GM19035 (cell line): ENCODE data around the gene LMLN.
"Not testable (repeated sequence)": the region's sequence is repeated elsewhere in the genome, so short reads cannot be mapped to it uniquely, and the experiment has no call there.

Source experiments
- ATAC-seq: cut with Tn5 transposase; IDR thresholded peaks from one replicate; pipeline ENCODE4 v1.9.1; 2021; ENCODE audit not compliant: unreplicated experiment

LMLN gene, protein sequence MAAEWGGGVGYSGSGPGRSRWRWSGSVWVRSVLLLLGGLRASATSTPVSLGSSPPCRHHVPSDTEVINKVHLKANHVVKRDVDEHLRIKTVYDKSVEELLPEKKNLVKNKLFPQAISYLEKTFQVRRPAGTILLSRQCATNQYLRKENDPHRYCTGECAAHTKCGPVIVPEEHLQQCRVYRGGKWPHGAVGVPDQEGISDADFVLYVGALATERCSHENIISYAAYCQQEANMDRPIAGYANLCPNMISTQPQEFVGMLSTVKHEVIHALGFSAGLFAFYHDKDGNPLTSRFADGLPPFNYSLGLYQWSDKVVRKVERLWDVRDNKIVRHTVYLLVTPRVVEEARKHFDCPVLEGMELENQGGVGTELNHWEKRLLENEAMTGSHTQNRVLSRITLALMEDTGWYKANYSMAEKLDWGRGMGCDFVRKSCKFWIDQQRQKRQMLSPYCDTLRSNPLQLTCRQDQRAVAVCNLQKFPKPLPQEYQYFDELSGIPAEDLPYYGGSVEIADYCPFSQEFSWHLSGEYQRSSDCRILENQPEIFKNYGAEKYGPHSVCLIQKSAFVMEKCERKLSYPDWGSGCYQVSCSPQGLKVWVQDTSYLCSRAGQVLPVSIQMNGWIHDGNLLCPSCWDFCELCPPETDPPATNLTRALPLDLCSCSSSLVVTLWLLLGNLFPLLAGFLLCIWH

DNA sequence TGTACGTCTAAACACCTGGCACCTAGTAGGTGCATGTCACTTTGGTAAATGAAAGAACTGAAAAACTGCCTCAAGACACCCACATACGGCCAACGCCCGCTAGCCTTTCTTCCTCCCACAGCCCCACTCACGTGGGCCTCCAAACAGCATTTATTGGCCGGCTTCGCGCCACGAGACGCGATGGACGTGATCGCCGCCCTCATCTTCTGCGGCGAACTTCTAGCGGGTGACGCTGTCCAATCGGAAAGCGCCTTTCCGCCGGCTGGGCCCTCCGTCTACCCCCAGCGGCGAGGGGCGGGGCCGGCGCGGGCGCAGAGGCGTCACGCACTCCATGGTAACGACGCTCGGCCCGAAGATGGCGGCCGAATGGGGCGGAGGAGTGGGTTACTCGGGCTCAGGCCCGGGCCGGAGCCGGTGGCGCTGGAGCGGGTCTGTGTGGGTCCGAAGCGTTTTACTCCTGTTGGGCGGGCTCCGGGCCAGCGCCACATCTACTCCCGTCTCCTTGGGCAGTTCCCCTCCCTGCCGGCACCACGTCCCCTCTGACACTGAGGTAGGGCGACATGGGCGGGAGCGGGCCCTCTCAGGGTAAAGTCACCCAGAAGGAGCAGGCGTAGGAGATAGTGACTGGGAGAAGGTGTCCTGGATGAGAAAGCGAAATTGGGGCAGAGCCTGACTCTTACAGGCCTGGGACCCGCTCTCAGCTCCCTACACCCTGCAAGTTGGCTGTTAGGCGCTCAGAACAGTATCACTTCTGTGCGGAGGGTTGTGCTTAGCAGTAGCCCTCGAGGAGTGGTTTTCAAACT lies at the start of gene LMLN:
Gene LMLN, plus strand, starts transcription at position 327 of the 803 bp plus-strand sequence. Its CDS starts 29 bp downstream, at position 356.
- peak; percentile 95 for ATAC-seq

DNA sequence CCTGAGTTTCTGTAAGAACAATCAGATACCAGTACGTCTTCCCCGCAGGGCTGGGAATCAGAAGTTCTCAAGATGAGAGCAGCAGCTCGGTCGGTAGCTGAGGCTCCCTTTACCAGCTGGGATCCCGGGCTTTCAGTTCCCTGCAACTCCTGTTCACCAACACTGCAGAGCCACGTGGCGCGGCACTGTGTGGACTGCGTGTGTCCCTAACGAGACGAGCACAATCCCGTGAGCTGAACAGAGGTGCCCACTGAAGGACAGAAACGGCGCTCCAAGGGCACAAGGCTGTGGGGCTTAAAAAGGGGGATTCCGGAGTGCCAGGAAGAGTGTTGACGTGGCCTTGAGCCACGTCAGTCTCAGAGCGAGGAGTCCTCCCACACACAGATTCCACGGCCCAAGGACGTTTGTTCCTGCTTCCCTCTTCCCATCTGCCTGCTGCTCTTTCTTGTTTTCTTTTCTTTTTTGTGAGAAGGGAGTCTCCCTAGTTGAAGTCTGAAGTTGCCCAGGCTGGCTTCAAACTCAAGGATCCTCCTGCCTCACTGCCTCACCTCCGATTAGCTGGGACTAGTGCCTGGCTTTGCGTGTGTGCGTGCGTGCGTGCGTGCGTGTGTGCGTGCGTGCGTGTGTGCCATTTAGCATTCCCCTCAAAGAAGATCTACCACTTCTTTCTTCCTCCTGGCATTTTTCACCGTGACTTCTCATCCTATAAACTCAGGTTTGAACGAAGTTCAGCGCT lies 47.1 kb upstream of the LMLN start:
- ATAC-seq: no peak

DNA sequence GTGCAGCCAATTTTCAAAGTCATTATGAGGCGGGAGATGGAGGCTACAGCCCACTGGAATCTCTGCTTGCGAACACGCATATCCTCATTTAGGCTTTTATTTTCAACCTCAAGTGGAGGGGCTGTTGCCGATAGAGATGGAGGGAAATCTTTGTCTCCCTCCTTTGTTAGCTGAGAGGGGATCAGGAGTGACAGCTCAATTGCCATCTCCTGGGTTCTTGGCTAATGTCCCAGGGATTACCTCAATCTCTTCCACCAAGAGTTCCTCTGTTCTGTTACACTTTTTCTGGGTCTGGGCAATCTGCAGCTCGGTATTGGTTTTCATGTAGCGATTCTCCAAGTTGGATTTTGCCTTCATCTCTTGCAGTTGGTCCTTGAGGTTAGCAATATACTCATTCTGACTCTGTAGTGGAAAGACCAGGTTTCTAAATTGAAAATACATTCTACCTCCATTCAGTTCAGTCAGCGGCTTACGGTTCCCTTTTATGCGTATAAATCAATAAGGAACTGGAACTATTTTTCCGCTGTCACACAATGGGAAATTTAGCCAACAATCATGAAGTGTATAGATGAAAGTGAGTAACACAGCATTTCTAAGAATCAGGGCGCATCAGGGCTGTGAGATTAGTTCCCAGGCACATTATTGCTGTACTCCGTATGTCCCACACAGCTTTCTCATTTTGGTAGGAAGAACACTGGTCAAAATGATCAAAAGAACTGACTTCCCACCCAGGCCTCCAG lies 46.2 kb upstream of the LMLN start:
- no peak for ATAC-seq

DNA sequence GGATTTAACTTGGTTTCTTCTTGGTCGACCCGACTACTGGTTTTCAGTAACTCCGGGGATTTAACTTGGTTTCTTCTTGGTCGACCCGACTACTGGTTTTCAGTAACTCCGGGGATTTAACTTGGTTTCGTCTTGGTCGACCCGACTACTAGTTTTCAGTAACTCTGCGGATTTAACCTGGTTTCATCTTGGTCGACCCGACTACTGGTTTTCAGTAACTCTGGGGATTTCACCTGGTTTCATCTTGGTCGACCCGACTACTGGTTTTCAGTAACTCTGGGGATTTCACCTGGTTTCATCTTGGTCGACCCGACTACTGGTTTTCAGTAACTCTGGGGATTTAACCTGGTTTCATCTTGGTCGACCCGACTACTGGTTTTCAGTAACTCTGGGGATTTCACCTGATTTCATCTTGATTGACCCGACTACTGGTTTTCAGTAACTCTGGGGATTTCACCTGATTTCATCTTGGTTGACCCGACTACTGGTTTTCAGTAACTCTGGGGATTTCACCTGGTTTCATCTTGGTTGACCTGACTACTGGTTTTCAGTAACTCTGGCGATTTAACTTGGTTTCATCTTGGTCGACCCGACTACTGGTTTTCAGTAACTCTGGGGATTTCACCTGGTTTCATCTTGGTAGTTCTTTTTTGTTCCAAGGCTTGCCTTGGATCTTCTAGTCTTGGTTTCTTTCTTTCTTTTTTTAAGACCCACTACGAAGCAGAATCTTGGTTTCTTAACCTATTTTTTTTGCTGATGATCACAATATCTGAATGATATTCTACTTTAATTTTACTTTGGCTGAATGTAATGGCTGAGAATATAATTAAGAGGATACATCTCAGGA lies 38.4 kb upstream of the LMLN start:
- ATAC-seq: not testable (repeated sequence)

DNA sequence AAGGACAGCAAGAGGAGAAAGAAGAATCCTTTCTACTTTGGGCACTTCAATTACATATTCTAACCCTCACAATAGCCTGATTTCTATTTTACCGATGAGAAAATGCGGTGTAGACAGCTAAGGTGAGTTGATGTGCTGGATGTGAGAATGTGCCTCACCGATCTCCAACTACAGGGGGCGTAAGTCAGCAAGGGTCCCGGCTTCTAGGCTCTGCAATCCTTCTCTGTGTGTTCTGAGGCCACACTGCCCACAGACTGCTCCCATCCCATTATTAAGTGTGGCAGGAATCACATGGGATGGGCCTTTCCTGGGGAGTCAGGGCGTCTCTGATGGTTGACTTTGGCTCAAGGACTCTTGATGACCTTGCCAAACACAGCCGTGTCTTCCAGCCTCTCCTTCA lies 33.6 kb upstream of the LMLN start:
- no peak for ATAC-seq

DNA sequence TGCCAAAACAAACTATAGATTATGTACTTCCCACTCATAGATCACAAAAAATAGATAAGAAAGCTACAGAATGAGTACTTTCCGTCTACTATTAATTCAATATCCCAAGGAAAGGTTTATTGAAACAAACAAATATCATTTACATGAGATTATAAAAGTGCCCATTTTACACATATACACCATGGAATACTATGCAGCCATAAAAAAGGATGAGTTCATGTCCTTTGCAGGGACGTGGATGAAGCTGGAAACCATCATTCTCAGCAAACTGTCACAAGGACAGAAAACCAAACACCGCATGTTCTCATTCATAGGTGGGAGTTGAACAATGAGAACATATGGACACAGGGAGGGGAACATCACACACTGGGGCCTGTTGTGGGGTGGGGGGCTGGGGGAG lies 32.4 kb upstream of the LMLN start:
- not testable (repeated sequence) for ATAC-seq

DNA sequence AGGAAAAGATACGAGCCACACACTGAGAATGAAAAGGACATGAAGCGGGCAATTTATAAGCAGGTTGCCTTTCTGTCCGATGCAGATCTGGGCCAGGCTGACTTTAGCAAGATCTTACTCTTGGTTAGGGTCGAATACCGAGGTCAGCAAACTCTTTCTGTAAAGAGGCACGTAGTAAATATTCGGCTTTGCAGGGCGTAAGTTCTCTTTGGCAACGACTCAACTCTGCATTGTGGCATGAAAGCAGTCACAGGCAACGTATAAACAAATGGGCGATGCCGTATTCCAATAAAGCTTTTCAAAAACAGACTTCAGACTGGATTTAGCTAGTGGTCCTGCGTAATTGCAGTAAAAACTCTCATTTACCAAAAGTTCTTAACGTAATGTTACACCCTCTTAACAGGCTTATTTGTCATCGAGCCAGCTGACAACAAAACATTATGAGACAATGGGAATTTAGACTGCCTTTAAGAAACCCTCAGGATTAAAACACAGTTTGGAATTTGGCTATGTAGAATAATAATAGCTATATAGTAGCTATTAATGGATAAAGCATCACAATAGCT lies 23.1 kb upstream of the LMLN start:
- no peak for ATAC-seq

DNA sequence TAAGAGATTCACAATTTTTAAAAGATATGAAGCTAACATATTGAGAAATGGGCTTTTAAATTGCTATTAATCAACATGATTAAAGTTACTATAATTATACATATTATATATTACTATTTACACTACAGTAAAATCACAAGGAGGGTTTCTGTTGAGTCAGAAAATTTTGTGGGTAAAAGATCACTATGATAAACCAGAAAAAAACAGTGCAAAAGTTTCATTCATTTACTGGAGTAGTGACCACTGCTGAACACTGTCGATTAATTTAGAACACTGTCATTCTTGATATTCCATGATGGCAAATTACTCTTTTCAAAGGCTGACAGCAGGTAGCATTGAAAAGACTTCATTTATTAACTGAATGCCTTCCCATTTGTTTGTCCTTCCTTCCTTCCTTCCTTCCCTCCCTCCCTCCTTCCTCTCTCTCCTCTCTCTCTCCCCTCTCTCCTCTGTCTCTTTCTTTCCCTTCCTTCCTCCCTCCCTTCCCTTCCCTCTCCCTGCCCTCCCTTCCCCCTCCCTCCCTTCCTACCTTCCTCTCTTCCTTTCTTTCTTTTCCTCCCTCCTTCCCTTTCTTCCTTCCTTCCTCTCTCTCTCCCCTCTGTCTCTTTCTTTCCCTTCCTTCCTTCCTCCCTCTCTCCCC lies 19.2 kb upstream of the LMLN start:
- no peak for ATAC-seq

DNA sequence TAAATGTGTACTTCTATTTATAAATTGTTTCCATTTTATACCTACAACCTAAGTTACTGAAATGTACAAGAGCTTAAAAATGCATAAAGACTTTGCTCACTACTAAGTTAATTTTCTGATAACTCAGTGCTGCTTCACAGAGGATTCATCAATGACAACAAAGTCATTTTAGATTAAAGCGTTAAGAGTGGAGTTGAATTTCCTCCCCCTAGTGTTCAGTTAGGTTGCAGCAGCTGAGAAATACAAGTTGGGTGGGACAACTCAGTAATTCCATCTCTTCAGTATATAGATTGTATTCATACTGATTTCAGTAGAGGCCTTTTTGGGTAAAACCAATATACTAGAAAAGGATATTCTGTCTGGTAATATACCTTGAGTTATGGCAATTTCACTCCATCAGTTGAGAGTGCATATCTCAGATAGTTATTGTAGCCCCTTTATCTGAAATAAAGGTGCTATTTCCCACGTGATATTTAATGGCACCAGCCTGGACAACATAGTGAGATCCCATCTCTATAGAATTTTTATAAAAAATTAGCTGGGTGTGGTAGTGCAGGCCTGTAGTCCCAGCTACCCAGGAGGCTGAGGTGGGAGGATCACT lies 17.0 kb upstream of the LMLN start:
- no peak for ATAC-seq

DNA sequence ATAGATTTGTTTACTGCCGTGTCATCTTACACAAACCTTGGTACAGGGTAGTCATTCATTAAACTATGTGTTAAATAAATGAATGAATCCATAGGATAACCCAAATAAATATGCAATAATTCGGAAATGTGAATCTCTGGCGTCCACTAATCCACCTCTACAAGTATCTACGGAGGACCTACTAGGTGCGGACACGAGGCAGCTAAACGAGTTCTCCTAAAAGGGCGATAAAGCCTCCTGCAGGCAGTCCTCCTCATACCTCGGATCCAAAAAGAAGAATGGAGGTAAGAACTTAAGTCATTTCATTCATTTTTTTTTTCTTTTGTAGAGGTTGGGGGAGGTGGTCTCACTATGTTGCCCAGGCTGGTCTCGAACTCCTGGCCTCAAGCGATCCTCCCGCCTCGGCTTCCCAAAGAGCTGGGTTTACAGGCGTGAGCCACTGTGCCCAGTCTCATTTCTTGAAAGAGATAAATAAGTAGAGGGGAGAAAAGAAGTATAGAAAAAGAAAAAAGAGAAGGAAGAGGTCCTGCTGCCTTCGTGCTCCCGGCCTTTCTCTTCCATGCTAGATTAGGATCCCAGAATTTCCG lies 10.7 kb upstream of the LMLN start:
- ATAC-seq: peak; percentile 1

DNA sequence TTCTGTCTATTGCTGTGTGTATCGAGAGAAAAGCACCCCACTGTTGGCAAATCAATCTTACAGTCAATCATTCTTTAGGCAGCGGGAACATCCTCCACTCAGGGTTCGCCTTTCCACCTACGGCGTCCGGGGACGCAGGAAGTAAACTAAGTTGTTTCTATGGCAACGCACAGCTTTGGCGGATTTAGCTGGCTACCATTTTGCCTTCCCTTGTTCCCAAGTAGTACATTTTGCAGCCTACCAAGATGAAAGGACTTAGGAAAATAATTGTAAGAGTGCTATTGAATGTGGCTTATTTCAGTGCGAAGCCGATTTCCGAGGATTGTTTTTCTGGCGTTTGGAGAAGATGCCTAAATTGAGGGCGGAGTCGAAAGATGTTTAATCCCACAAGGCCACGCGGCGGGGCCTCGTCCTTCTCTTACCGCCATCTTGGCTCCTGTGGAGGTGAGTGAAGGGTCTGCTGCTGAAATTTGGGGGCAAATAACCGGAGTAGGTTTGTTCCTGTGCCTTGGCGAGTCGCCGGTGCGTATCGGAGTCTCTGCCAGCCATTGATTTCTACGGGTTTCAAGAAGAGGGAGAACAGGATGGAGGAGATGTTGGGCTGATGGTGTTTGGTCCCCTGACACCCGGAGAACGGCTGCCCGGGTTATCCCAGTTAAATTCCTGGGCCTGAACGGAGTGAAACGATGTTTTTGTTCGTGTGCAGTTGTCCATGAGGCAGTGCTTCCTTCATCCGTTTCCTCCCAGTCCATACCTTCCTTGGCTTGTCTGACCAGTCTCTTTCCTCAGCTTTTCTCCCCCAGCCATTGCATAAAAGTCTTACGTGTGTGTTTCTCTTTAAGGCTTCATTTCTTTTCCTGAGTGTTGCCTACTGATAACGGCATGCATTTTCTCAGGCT lies 10.0 kb upstream of the LMLN start, which contains the start of gene RPL35A:
Gene RPL35A, plus strand, starts transcription at position 413 of the 899 bp plus-strand sequence. CDS start 778 bp downstream, outside the sequence.
- peak; percentile 88 for ATAC-seq

DNA sequence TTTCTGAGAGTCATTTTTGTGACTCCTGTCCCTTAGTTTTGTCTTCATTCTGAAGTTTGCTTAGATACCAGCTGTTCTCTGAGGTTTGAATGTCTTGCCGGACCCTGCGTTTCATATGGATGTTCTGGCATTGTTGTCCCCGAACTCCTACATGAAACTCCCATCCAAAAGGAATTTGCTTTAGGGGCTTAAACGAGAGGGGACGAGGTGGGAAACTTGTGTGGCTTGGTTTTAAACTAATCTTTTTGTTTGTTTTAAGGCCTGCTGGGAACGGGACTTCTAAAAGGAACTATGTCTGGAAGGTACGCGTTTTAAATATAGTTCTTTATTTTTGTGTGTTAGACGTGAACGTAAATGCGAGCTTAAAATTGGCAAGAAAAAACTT lies 9.3 kb upstream of the LMLN start:
- ATAC-seq: no peak

DNA sequence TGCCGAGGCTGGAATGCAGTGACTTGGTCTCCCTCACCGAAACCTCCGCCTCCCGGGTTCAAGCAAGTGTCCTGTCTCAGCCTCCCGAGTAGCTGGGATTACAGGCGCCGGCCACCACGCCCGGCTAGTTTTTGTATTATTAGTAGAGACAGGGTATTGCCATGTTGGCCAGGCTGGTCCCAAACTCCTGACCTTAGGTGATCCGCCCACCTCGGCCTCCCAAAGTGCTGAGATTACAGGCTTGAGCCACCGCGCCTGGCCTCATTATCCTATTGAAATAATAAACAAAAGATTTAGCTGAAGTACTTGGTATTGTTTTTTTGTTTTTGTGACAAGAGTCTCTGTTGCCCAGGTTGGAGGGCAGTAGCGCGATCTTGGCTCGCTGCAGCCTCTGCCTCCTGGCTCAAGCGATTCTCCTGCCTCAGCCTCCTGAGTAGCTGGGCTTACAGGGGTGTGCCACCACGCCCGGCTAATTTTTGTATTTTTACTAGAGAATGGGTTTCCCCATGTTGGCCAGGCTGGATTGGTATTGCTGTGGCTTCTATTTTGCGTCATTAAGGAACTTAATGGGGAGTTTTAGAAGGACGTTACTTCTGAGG lies 8.5 kb upstream of the LMLN start:
- ATAC-seq: no peak

DNA sequence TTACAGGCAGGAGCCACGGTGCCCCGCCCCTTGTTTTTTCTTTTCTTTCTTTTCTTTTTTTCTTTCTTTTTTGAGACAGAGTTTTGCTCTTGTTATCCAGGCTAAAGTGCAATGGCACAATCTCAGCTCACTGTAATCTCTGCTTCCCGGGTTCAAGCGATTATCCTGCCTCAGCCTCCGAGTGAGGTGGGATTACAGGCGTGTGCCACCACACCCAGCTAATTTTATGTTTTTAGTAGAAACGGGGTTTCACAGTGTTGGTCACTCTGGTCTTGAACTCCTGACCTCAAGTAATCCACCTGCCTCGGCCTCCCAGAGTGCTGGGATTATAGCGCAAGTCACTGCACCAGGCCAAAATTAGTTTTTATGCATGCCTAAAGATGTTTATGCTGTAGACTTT lies 7.6 kb upstream of the LMLN start:
- no peak for ATAC-seq

DNA sequence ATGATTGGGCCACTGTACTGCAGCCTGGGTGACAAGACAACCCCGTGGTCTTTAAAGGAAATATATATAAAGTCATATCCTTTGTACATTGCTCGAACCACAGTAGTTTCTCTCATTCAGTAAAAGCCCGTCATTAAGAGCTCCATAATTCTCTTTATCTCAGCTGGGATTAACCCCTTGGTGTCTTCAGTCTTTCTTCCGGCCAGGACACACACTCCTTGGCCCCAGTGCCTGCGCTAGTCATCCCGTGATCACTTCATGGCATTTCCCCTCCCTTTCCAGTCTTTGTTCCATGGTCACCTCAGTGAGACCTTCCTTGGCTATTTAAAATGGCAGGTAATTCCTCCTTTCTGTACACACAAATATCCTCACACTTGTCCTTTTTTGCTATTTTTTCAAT lies 6.7 kb upstream of the LMLN start:
- no peak for ATAC-seq

DNA sequence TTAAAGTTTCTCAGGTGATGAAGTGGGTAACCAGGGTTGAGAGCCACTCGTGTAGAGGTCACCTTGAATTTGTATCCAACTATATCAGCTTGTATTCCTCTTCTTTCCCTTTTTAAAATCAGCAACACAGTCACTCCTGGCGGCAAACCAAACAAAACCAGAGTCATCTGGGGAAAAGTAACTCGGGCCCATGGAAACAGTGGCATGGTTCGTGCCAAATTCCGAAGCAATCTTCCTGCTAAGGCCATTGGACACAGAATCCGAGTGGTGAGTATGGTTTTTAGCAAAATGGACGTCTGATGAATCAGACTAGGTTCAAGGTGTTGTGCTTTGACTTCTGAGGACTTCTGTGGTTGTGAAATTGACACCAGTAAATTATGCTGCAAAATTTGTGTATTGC lies 6.1 kb upstream of the LMLN start:
- ATAC-seq: no peak
